Adipose tissue (tissue), 3 donors: ENCODE results near the gene SDK2. TPM values are rescaled to one million over a fixed set of nuclear protein-coding genes. Genes with fewer than 3 reads are reported as not detected.

Source experiments
- H3K27ac ChIP-seq: one replicate; pipeline ENCODE4 v1.5.1; 2013; ENCODE audit warnings: low read depth, low read length
- WGBS, 3 donors: extraction: QIAGEN DNeasy Blood & Tissue Kit; methylation state at CpG; one replicate each; pipeline ENCODE4 v1.1.7; 2013; 5-methylcytosine and 5-hydroxymethylcytosine counted together
- polyA plus RNA-seq, 3 donors: library from polyadenylated mRNA; stranded (reverse); fragments of 200-250 nt; gene quantifications; one replicate each; pipeline ENCODE4 v1.2.3, GENCODE V29; 2013
- donor health status: healthy with polysubstance abuse.
- donor health status: Bipolar disorder and iron deficiency.
- donor health status: healthy.

SDK2 gene
- polyA plus RNA-seq, 3 donors, result 0.08 to 0.22 (median 0.15) TPM

DNA sequence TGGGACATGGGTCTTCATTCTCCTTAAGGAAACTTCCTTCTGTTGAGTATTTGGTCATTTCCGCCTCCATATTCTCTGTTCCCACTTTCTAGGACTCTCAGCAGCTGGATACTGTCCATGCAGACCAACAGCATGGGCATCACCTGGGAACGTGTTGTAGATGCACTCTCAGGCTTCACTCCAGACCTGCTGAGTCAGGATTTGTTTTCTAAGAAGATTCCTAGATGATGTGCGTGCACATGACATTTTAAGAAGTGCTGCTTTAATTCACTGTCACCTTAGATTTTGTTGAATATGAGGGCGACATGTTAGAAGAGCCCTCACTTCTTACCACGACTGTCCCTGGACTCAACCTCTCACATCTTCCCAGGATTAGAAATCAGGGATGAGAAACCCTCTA, 10.0 kb upstream of the SDK2 start:
- WGBS, 3 donors, result 75 to 94% (median 90%) methylated on average over 5 of the region's 5 CpGs
- no peak overlapping the region for H3K27ac ChIP-seq

- 70 to 84% (median 83%) methylated on average over 1 of the region's 1 CpG for WGBS, 3 donors
Observed at GRCh38 chr17:73653810-73654209, 9.6 kb upstream of the SDK2 start.

GRCh38 chr17:73652886-73653480, 8.7 kb upstream of the SDK2 start:
- 70 to 84% (median 78%) methylated on average over 3 of the region's 3 CpGs for WGBS, 3 donors
- H3K27ac ChIP-seq, result no peak overlapping the region

More at GRCh38 chr17:73653810-73654209, 9.6 kb upstream of the SDK2 start:
- H3K27ac ChIP-seq, result no peak overlapping the region

GRCh38 chr17:73650617-73651200, 6.5 kb upstream of the SDK2 start:
- 75 to 88% (median 80%) methylated on average over 11 of the region's 11 CpGs for WGBS, 3 donors
- H3K27ac ChIP-seq, result no peak overlapping the region

- no peak overlapping the region for H3K27ac ChIP-seq
- 44 to 45% (median 45%) methylated on average over 2 of the region's 2 CpGs for WGBS, 3 donors
Observed at GRCh38 chr17:73650140-73650539, 5.9 kb upstream of the SDK2 start.

DNA sequence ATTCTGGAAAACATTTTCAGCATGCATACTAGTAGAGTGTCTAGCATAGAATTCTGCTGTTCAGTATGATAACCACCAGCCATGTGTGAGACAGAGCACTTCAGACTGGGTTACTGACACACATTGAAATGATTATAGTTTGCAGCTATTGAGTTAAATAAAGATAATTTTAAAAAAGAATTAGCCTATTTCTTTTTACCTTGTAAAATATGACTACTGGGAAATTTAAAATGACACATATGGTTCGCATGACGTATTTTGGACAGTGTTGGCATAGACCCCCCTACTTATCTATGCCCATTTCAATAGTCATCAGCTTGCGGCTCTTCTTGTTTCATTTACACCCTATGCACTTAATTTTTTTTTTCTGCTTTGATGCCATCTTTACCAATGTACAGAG, 4.7 kb upstream of the SDK2 start:
- no peak overlapping the region for H3K27ac ChIP-seq
- WGBS, 3 donors, result 82 to 98% (median 93%) methylated on average over 3 of the region's 3 CpGs

GRCh38 chr17:73648543-73648820, 4.2 kb upstream of the SDK2 start:
- no peak overlapping the region for H3K27ac ChIP-seq
- WGBS, 3 donors, result 89 to 93% (median 90%) methylated on average over 3 of the region's 3 CpGs

- H3K27ac ChIP-seq, result no peak overlapping the region
- 78 to 87% (median 84%) methylated on average over 12 of the region's 12 CpGs for WGBS, 3 donors
Observed at GRCh38 chr17:73647772-73648542, 3.7 kb upstream of the SDK2 start.

- WGBS, 3 donors, result 62 to 68% (median 67%) methylated on average over 12 of the region's 12 CpGs
- no peak overlapping the region for H3K27ac ChIP-seq
Observed at GRCh38 chr17:73647301-73647695, 3.1 kb upstream of the SDK2 start.

- WGBS, 3 donors, result 44 to 63% (median 57%) methylated on average over 19 of the region's 19 CpGs
- no peak overlapping the region for H3K27ac ChIP-seq
Observed at GRCh38 chr17:73646409-73647300, 2.4 kb upstream of the SDK2 start.

GRCh38 chr17:73645050-73645871, 1.0 kb upstream of the SDK2 start:
- H3K27ac ChIP-seq, result no peak overlapping the region
- WGBS, 3 donors, result 4 to 5% (median 4%) methylated on average over 47 to 89 of the region's 90 CpGs

- H3K27ac ChIP-seq, result no peak overlapping the region
- WGBS, 3 donors, result 0 to 1% (median 1%) methylated on average over 10 to 13 of the region's 13 CpGs
Observed at GRCh38 chr17:73643852-73644144, 447 bp downstream of the SDK2 start.

DNA sequence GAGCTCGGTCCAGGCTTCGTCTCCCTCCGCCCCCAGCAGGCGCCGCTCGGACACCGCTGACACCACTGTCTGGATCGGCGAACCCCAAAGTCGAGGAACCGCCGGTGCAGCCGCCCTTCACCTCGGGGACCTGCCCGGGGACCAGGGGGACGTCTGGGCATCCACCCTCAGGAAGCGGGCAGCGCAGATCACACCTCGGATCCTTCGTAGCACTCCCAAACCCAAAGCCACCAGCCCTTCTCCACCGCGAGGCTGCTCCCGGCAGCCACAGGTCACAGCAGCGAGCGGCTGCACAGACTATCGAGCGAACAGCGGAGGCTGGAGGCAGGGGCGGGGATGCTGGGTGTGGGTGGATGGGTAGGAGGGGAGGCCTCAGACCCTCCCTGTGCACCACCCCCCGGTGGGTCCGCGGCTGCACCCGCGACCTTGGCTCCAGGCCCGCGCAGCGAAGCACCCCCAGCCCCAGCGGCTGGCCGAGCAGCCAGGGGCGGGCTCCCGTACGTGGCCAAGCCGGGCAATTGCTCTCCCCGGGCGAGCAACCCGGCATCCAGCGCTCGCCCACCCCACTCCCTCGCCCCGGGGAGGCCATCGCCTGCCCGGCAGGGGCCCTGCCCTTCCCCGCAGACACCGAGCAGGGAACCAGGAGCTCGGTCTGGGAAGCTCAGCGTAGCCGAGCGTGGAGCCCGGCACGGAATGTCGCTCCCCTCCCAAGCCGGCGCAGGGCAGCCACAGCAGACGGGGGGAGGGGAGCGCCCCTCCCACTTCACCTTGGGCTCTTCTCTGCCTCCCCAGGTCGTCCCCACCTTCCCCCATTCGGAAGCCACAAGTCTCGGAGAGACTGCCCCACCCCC, 1.0 kb downstream of the SDK2 start:
- H3K27ac ChIP-seq, result no peak overlapping the region
- WGBS, 3 donors, result 1% methylated on average over 62 to 68 of the region's 68 CpGs

DNA sequence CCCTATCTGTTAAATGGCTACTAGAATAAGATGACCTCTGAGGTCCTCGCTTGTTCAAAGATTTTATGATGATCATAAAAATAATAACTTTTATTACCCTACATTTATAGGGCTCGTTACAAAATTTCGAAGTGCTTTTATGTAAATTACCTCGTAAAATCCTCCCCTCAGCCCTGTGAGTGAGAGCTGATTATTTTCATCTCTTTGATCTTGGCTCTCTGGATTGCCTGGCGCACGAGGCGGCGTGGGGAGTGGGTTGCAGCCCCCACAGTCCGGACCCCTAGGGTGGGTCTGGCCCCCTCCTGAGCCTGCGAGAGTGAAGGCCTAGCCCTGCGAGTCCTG, 1.6 kb downstream of the SDK2 start:
- WGBS, 3 donors, result 27 to 29% (median 27%) methylated on average over 11 of the region's 11 CpGs
- H3K27ac ChIP-seq, result no peak overlapping the region

DNA sequence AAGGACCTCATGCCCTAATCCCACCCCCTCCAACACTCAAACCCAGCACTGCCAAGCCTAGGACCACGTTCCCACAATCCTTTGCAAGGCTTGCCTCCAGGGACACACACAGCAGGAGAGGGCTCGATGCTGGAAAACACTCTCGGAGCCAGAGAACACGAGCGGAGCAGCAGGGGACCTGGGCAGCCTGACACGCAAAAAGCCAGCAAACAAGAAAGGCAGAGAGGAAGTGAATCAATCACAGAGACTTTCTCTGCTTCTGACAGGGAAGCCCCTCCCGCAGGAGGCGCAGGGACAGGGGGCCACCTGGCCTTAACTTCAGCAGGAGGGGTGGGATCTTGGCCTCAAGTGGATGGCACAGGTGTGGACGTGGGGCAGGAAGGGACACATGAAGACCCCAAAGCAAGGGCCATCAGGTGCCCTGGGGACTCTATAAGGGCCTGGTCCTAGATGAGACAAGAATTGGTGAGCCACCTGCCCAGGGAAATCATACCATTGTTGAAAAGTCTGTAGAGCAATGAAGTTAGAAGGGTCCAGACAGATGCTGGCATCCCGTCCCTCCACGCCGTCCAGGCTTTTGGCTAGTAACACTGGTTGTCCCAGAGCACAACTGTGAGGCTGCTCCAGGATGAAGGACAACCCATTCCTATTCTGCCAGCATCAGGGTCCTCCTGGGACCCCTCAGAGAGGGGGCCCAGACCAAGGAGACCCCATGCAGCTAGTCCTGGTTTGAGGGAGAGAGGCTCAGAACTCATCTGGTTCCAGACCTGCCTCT, 2.2 kb downstream of the SDK2 start:
- no peak overlapping the region for H3K27ac ChIP-seq
- 25 to 45% (median 45%) methylated on average over 12 of the region's 12 CpGs for WGBS, 3 donors

DNA sequence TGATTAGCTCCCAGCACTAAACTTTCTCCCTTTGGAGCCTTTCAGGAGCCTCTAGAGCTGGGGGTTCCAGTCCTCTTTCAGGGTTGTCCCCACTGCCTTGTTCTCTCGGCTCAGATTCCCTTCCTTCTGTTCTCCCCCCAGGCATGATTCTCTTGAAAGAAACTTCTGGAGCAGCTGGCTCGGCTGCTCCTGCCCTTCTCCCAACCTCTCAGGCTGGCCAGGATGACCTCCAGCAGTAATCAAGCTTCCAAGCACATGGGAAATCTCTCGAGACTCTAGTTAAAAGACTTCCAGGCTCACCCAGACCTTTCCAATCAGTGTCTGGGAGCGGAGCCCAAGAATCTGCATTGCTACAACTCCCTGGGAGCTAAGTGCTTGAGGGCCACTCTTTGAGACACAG, 3.6 kb downstream of the SDK2 start:
- WGBS, 3 donors, result 48 to 79% (median 53%) methylated on average over 4 of the region's 4 CpGs
- no peak overlapping the region for H3K27ac ChIP-seq

DNA sequence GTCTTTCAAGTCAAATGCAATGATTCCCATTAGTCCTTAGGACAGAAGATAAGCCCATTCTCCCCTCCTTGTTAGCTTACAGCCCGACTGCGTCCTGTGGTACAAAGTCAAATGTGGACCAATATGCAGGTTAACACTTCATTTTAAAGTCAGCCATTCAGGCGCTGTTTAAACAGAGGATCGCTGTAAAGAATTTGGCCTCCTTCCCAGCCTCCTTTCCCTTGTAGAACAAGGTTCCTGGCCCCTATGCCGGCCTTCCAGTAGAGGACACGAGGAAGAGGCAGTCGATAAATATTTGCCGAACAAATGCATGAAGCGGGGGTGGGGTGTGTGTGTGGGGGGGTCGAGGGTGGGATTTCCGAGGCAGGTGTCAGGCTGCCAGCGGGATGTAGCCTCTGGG, 4.3 kb downstream of the SDK2 start:
- H3K27ac ChIP-seq, result no peak overlapping the region
- 24 to 68% (median 49%) methylated on average over 12 of the region's 12 CpGs for WGBS, 3 donors
